ENCODE data around the gene CDRT15L2.
"Not testable (repeated sequence)": the region's sequence is repeated elsewhere in the genome, so short reads cannot be mapped to it uniquely, and the experiment has no call there.

CDRT15L2 gene

DNA sequence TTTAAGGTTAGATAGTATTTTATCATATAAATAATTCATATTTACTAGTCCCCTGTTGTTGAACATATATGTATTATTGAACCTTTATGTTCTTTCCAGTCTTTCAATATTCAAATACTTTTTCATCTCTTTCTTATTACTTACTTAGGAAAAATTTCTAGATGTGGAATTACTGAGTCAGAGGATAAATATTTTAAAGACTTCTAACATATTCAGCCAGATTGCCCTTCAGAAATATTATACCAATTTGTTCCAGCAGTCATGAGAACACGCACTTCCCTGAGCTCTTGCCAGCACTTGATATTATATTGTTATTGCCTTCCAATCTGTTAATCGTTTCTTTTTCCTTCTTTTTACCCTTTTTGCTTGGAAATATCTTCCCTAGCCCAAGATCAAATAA is 4.5 kb upstream of the CDRT15L2 start:
- DNase-seq (ENCODE audit: low spot score) = not testable (repeated sequence)

DNA sequence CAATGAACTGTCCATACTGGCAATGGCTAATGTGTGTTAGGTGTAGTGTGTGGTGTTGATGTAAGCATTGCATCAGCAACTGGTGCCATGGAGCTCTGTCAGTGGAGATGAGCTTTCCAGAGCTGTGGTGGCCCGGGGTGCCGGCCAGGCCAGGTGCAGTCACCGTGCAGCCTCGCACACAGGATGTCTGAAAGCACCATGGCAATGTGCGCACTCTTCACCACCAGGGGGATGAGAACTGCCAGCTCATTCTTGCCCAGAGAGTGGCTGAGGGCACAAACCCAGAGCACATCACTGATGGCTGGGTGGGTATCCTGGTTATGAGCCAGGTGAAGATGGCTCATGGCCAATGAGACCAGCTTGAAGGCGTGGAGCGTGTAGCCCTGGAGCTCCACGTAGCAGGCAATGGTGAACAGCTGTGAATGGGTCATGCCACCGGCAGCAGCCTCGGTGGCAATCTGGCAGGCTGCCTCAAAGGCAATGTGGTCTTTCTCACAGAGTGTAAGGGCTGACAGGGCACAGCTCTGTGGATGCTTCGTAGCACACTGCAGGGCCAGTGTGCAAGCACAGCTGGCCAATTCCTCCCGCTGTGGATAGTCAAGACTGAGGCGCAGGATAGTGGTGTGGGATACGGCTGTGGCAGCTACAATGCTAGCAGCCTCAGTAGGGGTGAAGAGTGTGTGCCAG is 4.5 kb downstream of the CDRT15L2 start:
- not testable (repeated sequence) for DNase-seq (ENCODE audit: low spot score)

DNA sequence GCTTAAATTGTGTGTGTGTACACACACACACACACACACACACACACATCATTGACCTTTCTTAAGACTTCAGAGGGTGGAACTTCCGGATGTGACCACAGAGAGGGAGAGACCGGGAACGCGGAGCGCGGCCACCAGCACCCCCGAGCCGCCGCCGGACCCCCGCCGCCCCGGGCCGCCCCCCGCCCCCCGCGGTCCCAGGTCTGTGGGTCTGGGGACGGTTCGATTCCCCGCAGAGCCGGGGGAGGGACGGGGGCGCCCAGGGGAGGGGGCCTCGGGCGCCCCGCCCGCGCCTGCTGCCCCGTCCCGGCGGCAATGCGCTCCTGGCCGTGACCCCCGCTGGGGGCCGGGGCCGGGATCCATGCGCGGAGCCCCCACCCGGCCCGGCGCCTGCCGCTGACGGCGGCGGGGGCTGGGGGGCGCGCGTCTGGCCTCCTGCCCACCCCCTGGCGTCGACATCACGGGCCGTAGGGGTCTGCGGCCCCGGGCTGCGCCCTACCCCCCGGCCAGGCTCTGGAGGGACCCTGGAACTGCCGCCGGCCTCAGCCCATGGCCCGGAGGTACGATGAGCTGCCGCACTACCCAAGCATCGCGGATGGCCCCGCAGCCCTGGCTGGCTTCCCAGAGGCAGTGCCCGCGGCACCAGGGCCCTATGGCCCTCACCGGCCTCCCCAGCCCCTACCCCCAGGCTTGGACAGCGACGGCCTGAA is 9.4 kb downstream of the CDRT15L2 start:
- not testable (repeated sequence) for DNase-seq (ENCODE audit: low spot score)

DNA sequence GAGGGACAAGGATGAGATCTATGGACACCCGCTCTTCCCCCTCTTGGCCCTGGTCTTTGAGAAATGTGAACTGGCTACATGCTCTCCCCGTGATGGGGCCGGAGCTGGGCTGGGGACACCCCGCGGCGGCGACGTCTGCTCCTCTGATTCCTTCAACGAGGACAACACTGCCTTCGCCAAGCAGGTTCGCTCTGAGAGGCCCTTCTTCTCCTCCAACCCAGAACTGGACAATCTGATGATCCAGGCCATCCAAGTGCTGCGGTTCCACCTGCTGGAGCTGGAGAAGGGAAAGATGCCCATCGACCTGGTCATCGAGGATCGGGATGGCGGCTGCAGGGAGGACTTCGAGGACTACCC is 9.9 kb downstream of the CDRT15L2 start:
- DNase-seq (ENCODE audit: low spot score) = not testable (repeated sequence)

DNA sequence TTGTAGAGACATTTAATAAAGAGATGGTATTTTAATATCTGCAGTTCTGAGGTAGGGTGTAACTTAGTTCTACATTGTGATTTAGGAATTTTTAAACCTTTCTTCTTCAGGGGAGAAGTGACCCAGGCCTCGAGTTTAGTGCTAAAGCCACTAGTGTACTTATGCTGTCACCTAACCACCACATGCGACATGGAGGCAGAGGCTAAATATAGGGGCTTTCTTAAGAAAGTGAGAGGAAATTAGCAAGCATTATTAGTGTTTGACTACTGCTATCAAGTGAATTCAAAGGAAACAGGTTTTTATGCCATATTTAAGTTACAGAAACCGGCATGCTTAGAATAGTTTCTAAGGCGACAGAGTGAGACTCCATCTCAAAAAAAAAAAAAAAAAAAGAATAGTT is 11.5 kb downstream of the CDRT15L2 start:
- not testable (repeated sequence) for DNase-seq (ENCODE audit: low spot score)

DNA sequence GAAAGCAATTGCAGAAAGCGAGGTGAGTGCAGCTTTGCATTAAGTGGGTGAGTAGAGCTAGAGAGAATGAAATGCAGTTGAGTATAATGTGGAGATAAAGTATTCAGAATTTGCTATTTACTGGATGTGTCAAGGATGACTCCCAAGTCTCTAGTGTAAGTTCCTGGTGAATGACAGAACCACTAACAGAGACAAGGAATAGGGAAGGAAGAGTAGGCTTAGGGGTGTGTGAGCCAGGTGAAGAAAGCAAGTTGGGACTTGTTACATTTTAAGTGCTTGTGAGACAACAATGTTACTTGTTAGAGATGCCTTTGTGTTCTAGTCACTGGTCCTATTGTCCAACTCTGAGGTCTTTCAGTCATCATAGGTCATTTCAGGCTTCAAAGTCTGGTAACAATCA is 26.0 kb downstream of the CDRT15L2 start:
- DNase-seq (ENCODE audit: low spot score) = not testable (repeated sequence)

DNA sequence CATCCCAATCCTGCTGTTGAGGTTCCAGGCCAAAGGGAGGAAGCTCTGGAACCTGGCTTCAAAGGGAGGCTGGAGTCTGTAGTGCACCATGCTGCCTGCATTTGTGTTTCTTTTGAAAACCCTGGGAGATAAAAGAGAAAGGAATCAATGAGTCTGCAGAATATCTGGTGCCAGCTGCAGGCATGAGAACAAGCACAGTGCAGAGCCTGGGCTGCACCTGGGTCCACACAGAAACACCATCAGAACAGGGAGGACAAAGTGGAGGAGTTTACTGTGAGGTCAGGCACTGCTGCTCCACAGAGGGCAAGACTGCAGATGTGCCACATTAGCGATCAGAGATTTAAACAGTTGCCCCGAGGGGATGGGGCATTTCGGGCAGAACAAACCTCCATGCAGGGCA is 30.0 kb downstream of the CDRT15L2 start:
- not testable (repeated sequence) for DNase-seq (ENCODE audit: low spot score)

DNA sequence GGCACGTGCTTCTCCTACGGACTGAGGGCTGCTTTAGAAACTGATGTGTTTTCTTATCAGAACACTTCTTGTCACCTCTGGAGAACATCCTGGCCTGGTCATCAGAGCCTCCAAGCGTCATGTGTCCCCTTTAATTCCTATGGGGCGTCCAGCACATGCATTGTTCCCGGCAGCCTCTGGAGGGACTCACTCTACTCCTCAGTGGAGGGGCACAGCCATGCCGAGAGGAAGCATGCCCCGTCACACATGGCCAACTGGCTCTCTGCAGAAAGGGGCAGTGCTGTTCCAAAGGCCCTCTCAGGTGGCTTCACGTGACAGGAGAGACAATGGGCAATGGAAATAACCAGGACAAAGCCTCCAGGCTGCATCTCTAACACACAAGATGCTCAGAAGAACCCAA is 31.8 kb downstream of the CDRT15L2 start:
- no peak for DNase-seq (ENCODE audit: low spot score)

DNA sequence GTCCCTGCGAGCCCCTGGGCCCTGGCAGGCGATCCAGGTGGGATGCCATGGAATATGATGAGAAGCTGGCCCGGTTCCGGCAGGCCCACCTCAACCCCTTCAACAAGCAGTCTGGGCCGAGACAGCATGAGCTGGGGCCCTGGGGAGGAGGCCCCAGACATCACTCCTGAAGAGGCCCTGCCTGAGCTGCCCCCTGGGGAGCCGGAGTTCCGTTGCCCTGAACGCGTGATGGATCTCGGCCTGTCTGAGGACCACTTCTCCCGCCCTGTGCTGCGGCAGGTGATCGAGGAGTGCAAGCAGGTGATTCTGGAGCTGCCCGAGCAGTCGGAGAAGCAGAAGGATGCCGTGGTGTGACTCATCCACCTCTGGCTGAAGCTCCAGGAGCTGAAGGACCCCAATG is 33.1 kb downstream of the CDRT15L2 start:
- no peak for DNase-seq (ENCODE audit: low spot score)

DNA sequence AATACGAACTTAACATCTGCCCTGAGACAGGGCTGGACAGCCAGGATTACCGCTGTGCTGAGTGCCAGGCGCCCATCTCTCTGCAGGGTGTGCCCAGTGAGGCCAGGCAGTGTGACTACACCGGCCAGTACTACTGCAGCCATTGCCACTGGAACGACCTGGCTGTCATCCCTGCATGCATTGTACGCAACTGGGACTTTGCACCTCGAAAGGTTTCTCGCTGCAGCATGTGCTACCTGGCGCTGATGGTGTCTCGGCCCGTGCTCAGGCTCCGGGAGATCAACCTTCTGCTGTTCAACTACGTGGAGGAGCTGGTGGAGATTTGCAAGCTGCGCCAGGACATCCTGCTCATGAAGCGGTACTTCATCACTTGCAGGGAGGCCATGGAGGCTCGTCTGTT is 33.7 kb downstream of the CDRT15L2 start:
- DNase-seq (ENCODE audit: low spot score) = no peak

DNA sequence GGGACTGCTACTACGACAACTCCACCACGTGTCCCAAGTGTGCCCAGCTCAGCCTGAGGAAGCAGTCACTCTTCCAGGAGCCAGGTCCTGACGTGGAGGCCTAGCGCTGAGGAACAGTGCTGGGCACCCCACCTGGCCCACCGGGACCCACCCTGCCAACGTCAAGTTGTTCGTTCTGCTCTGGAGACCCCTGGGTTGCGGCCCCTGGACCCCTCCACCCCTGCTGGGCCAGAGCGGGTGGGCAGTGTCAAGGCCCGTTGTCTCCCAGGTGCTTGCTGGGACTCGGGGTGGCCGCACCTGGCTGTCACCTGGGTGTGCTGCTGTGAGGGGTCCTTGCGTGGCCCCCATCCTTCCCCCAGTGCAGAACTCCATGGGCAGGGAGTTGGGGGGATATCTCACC is 34.4 kb downstream of the CDRT15L2 start:
- DNase-seq (ENCODE audit: low spot score) = no peak

DNA sequence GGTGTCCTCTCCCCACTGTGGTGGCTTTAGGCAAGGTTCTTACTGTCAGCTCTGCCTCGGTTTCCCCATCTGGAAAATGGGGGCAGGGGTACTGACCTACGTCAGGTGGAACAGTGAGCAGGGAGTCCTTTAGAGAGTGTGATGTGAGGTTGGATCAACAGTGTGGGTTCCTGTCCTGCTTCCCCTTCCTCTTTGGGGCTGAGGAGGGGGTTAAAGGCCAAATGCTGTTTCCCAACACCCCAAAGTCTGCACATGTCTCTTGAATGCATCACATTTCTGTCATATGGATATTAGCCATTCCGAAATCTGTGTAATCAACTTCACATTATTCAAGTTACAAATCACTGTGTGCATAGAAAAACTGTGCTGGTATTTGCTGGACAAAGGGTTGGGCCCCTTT is 35.9 kb downstream of the CDRT15L2 start:
- DNase-seq (ENCODE audit: low spot score) = not testable (repeated sequence)

Data from AG20443 (cell line).